Muscle layer of colon (tissue), 2 donors: ENCODE data around the gene HELZ2.
"Not testable (repeated sequence)": the region's sequence is repeated elsewhere in the genome, so short reads cannot be mapped to it uniquely, and the experiment has no call there.

Experiments used
- H3K27ac ChIP-seq: one replicate; pipeline ENCODE4 v1.7.0; 2013; ENCODE audit warnings: low read depth, mild to moderate bottlenecking, low read length, moderate library complexity
- H3K27me3 ChIP-seq, 2 donors: one replicate each; pipeline ENCODE4 v1.7.0; 2013; ENCODE audit warnings: low read length in 2 of 2, mild to moderate bottlenecking in 2 of 2; ENCODE audit not compliant: insufficient read depth in 2 of 2, control insufficient read depth in 1 of 2
- H3K36me3 ChIP-seq: one replicate; pipeline ENCODE4 v1.7.0; 2013; ENCODE audit warnings: mild to moderate bottlenecking, low read length; ENCODE audit not compliant: insufficient read depth
- H3K4me1 ChIP-seq: one replicate; pipeline ENCODE4 v1.7.0; 2013; ENCODE audit warnings: mild to moderate bottlenecking, low read length; ENCODE audit not compliant: insufficient read depth
- H3K4me3 ChIP-seq, 2 donors: one replicate each; pipeline ENCODE4 v1.7.0; 2013; ENCODE audit warnings: low read length in 2 of 2, low read depth in 1 of 2, mild to moderate bottlenecking in 1 of 2, moderate library complexity in 1 of 2
- H3K9ac ChIP-seq: one replicate; pipeline ENCODE4 v1.7.0; 2013; ENCODE audit warnings: low read length
- H3K9me3 ChIP-seq: one replicate; pipeline ENCODE4 v1.7.0; 2013; ENCODE audit warnings: mild to moderate bottlenecking, low read length
- donor health status: abdominal sarcoma.
- donor health status: Adenocarcinoma of cecum.

The HELZ2 gene, protein sequence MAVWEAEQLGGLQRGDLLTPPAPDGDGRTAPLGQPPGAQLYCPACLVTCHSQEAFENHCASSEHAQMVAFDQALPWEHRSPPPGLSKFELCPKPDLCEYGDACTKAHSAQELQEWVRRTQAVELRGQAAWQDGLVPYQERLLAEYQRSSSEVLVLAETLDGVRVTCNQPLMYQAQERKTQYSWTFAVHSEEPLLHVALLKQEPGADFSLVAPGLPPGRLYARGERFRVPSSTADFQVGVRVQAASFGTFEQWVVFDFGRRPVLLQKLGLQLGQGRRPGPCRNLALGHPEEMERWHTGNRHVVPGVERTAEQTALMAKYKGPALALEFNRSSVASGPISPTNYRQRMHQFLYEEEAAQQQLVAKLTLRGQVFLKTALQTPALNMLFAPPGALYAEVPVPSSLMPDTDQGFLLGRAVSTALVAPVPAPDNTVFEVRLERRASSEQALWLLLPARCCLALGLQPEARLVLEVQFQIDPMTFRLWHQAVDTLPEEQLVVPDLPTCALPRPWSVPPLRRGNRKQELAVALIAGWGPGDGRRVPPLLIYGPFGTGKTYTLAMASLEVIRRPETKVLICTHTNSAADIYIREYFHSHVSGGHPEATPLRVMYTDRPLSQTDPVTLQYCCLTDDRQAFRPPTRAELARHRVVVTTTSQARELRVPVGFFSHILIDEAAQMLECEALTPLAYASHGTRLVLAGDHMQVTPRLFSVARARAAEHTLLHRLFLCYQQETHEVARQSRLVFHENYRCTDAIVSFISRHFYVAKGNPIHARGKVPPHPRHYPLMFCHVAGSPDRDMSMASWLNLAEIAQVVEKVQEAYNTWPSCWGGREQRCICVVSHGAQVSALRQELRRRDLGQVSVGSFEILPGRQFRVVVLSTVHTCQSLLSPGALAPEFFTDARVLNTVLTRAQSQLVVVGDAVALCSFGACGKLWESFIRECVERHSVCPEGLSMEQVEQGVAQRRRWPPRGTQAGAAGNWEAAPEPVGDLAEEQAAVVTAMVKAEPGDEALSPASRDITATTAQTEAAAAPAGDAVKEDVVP (N-terminal part only)

DNA sequence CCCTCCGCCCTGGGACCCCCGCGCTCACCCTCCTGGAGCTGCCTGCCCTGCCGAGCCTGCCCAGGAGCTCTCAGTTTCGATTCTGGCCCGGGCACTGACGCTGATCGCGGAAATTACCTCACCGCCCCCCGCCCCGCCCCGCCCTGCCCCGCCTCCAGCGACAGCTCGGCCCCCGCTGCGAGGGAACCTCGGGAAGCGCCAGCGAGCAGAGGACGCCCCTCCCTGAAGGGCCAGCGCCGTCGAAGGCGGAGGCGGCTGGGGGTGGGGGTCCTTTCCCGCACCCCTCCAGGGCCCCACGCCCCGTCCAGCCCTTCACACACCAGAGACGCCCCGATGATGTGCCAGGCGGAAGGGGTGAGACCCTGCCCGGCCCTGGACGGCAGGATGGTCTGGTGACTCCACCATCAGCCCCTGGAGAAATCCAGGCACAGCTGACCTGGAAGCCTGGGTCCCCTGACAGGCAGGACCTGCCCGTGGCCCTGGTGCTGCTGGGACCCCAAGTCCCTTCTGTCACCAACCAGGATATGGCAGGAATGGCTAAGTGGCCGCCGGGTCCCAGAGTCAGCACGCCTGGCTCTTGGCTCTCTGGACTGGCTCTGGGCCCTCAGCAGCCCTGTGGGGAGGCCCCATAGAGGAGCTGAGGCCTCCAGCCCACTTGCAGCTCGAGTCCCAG, at the start of gene HELZ2:
TSS of gene HELZ2 (minus strand) at position 84 of the 673 bp plus-strand sequence. CDS start 1,854 bp downstream, outside the sequence.
- H3K27ac ChIP-seq = peak within 1 kb of the TSS; percentile 68
- no peaks in the 10 kb centered on the region for H3K36me3 ChIP-seq
- H3K4me3 ChIP-seq = peak within 1 kb of the TSS; percentile 74 to 87
- no peaks in the 10 kb centered on the region for H3K9me3 ChIP-seq
- H3K4me1 ChIP-seq = peaks cover 12% of the 10 kb centered on the region
- no peaks in the 10 kb centered on the region for H3K27me3 ChIP-seq
- peak within 1 kb of the TSS; percentile 87 for H3K9ac ChIP-seq

DNA sequence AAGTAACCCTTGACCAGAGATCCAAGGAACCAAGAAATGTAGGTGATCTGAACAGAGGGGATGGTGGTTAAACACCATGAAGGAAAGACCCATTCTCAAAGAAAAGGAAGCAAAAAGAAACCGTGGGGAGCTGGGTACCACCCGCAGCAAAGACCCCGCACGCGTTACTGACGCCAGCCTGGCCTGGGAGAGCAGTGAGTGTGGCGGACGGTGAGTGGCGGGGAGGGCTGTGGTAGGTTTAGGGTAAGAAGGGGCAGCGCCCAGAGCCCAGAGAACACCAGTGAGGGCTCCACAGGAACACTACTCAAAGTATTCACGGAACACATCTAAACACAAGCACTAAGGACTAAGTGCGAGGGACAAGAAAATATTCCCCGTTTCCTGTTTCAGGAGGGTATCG, 48.7 kb upstream of the HELZ2 start:
- Histone ChIP-seq H3K9ac (no peak overlapping the region), H3K9me3 (no peaks in the 10 kb centered on the region)

DNA sequence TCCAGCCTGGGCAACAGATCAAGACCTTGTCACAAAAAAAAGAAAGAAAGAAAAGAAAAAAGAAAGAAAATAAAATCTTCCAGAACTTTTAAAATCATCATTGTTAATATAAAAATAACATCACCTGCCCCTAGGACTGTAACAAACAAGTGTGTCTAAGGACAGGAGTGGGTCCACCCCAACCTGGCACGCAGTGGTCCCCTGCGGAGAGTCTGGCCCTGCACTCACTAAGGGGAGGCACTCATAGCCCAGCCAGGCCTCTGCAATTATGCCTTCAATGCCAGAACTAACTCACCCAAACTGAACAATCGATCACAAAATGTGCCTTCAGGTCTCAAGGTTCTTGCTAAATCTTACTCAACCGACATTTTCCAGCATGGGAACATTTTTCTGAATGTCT, 48.1 kb upstream of the HELZ2 start:
- Histone ChIP-seq H3K27ac (no peak overlapping the region), H3K4me3 (no peak overlapping the region), H3K36me3 (peaks cover 12% of the 10 kb centered on the region), H3K9me3 (no peaks in the 10 kb centered on the region), H3K9ac (no peak overlapping the region), H3K4me1 (no peaks in the 10 kb centered on the region), H3K27me3 (no peaks in the 10 kb centered on the region)

More for the DNA sequence above, 48.7 kb upstream of the HELZ2 start:
- H3K36me3 ChIP-seq = peaks cover 11% of the 10 kb centered on the region
- H3K4me1 ChIP-seq = no peaks in the 10 kb centered on the region
- H3K4me3 ChIP-seq = no peak overlapping the region
- H3K27me3 ChIP-seq = no peaks in the 10 kb centered on the region
- H3K27ac ChIP-seq = no peak overlapping the region

DNA sequence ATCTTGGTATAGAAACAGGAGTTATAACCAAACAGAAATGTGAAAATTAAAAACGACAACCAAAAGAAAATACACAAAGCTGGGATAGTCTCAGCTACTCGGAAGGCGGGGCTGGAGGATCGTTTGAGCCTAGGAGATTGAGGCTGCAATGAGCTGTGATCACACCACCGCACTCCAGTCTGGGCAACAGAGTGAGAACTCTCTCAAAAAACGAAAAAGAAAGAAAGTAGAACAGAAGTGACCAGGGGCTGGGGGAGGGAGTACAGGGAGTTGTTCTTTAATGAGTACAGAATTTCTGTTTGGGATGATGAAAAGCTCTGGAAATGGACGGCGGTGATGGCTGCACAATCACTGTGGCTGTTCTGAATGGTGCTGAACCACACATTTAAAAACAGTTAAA, 47.0 kb upstream of the HELZ2 start:
- Histone ChIP-seq H3K9ac (no peak overlapping the region), H3K4me1 (no peaks in the 10 kb centered on the region), H3K36me3 (peaks cover 19% of the 10 kb centered on the region), H3K27ac (no peak overlapping the region), H3K27me3 (no peaks in the 10 kb centered on the region), H3K9me3 (no peaks in the 10 kb centered on the region), H3K4me3 (no peak overlapping the region)

DNA sequence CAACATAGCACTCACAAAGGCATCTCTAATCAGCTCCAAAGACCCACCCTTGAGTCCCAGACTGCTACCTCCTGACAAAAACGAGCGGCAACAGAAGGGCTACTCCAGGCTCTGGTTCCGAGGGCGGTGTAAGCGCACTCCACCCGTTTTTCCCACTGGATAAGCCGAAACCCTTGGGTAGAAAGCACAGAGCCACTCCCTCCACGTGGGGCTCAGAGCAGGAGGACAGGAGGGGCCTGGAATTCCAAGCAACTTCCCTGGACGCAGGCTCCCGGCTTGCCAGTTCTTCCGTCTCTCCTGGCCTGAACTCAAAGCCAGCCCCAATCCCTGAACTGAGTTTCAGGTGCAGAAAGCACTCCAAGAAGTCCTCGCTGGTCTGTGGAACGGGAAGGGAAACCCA, 45.5 kb upstream of the HELZ2 start:
- Histone ChIP-seq H3K4me1 (no peaks in the 10 kb centered on the region), H3K36me3 (peaks cover 19% of the 10 kb centered on the region), H3K4me3 (no peak overlapping the region), H3K27ac (no peak overlapping the region), H3K9ac (no peak overlapping the region), H3K9me3 (no peaks in the 10 kb centered on the region), H3K27me3 (no peaks in the 10 kb centered on the region)

DNA sequence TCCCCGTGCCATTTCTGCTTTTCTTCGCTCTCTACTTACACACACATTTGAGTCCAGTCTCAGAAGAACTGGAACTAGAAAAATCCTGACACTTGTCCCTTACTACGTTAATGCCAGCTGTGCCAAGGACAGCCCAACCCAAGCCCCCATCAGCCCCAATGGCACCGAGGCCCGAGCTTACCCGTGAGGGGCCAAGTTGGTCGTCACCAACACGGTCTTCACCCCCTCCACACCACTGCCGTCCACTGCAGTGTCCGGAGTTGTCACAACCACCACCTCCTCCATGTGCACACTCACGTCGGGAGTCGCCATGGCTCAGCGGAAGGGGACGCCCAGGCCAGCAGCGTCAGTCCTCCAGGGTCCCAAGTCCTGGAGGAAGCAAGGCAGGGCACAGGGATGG, 45.0 kb upstream of the HELZ2 start:
- Histone ChIP-seq H3K4me3 (no peak overlapping the region), H3K36me3 (peaks cover 19% of the 10 kb centered on the region), H3K9ac (no peak overlapping the region), H3K27me3 (no peaks in the 10 kb centered on the region), H3K9me3 (no peaks in the 10 kb centered on the region), H3K27ac (no peak overlapping the region), H3K4me1 (no peaks in the 10 kb centered on the region)

DNA sequence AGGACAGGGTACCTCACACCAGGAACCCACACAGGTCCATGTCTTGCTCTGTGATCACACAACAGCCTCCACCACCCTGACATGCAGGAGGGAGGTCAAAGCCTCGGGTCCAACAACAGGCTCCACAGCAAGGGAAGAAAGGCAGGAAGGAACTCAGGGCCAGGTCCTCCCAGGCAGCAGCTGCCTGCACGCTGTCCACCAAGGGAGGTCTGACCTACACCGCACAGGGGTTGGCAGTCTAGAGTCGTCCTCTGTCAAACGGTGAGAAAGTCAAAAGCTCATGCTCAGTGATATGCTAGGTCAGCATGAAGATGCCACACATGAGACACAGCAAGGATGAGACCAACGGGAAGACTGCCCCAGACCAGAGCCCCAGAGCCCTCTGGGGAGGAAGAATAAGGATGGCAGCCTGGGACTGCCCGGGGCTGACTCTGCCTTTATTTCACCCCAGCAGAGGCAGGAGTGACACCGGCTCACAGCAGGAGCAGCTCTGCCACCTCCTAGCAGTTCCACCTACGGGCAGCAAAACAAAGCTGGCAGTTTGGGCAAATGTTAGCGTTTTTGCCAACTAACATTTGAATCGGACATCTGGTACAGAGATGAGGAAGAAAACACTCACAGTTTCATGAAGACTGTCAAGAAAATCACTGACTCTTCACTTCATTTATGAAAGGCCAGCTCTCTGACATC, 44.4 kb upstream of the HELZ2 start:
- no peaks in the 10 kb centered on the region for H3K9me3 ChIP-seq
- H3K4me1 ChIP-seq = no peaks in the 10 kb centered on the region
- H3K27me3 ChIP-seq = no peaks in the 10 kb centered on the region
- H3K9ac ChIP-seq = no peak overlapping the region
- H3K4me3 ChIP-seq = no peak overlapping the region
- peaks cover 19% of the 10 kb centered on the region for H3K36me3 ChIP-seq
- no peak overlapping the region for H3K27ac ChIP-seq

DNA sequence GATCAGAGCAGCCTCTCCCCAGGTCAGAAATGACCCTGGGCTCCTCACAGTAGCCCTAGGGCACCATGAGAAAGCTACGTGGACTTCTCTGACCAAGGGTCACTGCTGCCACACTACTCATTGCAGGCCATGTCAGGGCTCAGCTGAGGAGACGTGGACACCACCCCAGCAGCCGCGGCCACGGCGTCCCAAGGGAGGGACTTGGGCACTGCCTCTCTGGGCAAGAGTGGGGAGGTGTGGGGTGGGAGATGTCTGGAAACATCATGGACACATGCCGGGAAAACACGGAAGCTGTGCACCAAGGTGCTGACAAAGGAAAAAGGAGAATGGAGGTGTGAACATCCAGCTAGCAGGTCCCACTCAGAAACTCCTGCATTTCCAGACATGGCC, 43.8 kb upstream of the HELZ2 start:
- H3K4me3 ChIP-seq = no peak overlapping the region
- H3K9ac ChIP-seq = no peak overlapping the region
- peaks cover 19% of the 10 kb centered on the region for H3K36me3 ChIP-seq
- no peaks in the 10 kb centered on the region for H3K9me3 ChIP-seq
- H3K27me3 ChIP-seq = no peaks in the 10 kb centered on the region
- no peaks in the 10 kb centered on the region for H3K4me1 ChIP-seq
- H3K27ac ChIP-seq = no peak overlapping the region

DNA sequence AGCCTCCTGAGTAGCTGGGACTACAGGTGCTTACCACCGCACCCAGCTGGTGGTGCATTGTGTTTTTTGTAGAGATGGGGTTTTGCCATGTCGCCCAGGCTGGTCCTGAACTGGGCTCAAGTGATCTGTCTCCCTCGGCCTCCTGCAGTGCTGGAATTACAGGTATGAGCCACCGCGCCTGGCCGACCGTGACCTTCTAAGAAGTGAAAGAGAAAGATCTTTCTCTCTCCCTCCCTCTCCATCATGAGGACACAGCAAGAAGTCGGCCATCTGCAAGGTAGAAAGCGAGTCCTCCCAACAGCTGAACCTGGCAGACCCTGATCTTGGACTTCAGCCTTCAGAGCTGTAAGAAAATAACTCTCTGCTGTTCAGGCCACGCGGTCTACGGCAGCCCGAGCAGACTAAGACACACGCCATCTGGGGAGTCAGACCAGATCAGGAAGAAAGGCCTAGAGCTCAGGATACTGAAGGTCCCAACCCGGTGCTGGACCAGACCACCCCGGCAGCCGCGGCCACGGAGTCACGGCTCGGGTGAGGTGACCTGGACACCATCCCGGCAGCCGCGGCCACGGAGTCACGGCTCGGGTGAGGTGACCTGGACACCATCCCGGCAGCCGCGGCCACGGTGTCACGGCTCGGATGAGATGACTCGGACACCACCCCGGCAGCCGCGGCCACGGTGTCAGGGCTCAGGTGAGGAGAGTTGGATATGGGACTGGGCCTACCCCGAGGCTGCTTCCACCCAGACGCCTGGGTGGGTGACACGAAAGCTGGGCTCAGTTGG, 43.2 kb upstream of the HELZ2 start:
- H3K4me1 ChIP-seq = no peaks in the 10 kb centered on the region
- H3K27me3 ChIP-seq = no peaks in the 10 kb centered on the region
- H3K9ac ChIP-seq = no peak overlapping the region
- peaks cover 19% of the 10 kb centered on the region for H3K36me3 ChIP-seq
- H3K4me3 ChIP-seq = no peak overlapping the region
- no peak overlapping the region for H3K27ac ChIP-seq
- H3K9me3 ChIP-seq = no peaks in the 10 kb centered on the region

DNA sequence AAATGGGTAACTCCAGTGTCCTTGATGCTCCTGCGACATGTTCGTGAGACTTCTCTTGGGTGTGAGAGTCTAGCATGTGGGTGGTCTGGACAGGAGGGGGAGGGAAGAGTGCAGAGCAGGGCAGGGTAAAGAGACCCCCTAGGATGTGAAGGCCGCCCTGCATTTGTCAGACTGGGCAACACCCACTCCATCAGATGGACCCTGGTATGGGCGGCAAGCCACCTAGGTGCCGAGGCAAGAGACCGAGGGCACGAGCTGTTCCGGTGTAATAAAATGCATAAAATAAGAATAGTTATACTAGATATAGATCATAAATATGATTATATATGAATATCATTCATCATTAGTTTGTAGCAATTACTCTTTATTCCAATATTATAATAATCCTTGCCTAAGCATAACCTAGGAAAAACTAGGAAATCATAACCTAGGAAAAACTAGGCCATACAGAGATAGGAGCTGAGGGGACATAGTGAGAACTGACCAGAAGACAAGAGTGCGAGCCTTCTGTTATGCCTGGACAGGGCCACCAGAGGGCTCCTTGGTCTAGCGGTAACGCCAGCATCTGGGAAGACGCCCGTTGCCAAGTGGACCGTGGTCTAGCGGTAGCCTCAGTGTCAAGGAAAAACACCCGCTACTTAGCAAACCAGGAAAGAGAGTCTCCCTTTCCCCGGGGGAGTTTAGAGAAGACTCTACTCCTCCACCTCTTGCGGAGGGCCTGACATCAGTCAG, 40.0 kb upstream of the HELZ2 start:
- H3K36me3 ChIP-seq = peaks cover 19% of the 10 kb centered on the region
- not testable (repeated sequence) for H3K27ac ChIP-seq

More for the DNA sequence above, 40.0 kb upstream of the HELZ2 start:
- not testable (repeated sequence) for H3K27me3 ChIP-seq, H3K9me3 ChIP-seq, H3K4me1 ChIP-seq, H3K9ac ChIP-seq, H3K4me3 ChIP-seq
